Testis (tissue), 3 donors: ENCODE results near the gene PHF10. TPM values are rescaled to one million over a fixed set of nuclear protein-coding genes. Genes with fewer than 3 reads are reported as not detected.

Experiments
- DNase-seq: peaks from one replicate; pipeline ENCODE4 v3.0.0-alpha.2; 2019
- H3K27ac ChIP-seq, 2 donors: fragments of 200-600 bp; sonication (generic); one replicate each; pipeline ENCODE4 v1.5.1; 2019
- H3K27me3 ChIP-seq: fragments of 200-600 bp; sonication (generic); one replicate; pipeline ENCODE4 v1.5.1; 2019
- H3K36me3 ChIP-seq: fragments of 200-600 bp; sonication (generic); one replicate; pipeline ENCODE4 v1.5.1; 2017; ENCODE audit warnings: low read depth; ENCODE audit errors: missing control alignments
- H3K4me1 ChIP-seq: fragments of 200-600 bp; sonication (generic); one replicate; pipeline ENCODE4 v1.5.1; 2019
- H3K4me3 ChIP-seq, 2 donors: fragments of 200-600 bp; sonication (generic); one replicate each; pipeline ENCODE4 v1.5.1; 2017 to 2019
- H3K9me3 ChIP-seq: fragments of 200-600 bp; sonication (generic); one replicate; pipeline ENCODE4 v1.5.1; 2017
- CTCF ChIP-seq, 3 experiments: fragments of 450-650 bp in 2 of 3; fragments of 200-600 bp in 1 of 3; sonication (generic) in 1 of 3; IDR thresholded peaks; one replicate each; pipeline ENCODE4 v1.5.1; 2016 to 2019; ENCODE audit warnings: antibody characterized with exemption in 3 of 3, mild to moderate bottlenecking in 2 of 3, moderate library complexity in 1 of 3
- POLR2A ChIP-seq: fragments of 450-650 bp; IDR thresholded peaks from one replicate; pipeline ENCODE4 v1.6.1; 2017; ENCODE audit warnings: antibody characterized with exemption, mild to moderate bottlenecking, moderate library complexity
- WGBS, 2 donors: methylation state at CpG; one replicate each; pipeline ENCODE4 v1.1.5; 2018; 5-methylcytosine and 5-hydroxymethylcytosine counted together
- intact Hi-C: fragments of 100-400 bp; cut with DNase I; formaldehyde crosslinking; loops from one replicate; pipeline ENCODE4 v1.15.1; 2023; ENCODE audit warnings: low total_unique reads
- polyA plus RNA-seq: library from polyadenylated mRNA; stranded (reverse); fragments of 350-450 nt; fragmentation: Illumina TruSeq; extraction: RNeasy Lipid Tissue Mini Kit (QIAGEN cat#74804); gene quantifications from one replicate; pipeline ENCODE4 v1.2.3, GENCODE V29; 2014; ENCODE audit warnings: low read depth, low replicate concordance; ENCODE audit not compliant: insufficient read depth
- total RNA-seq, 2 donors: library from RNA; depleted of rRNA; stranded (reverse); fragments of >200 nt; gene quantifications; one replicate each; pipeline ENCODE4 v1.2.3, GENCODE V29; 2016

Gene PHF10
- total and polyA plus RNA-seq, 3 donors from 2014 or later: 46.1 to 69.5 (median 64.0) TPM

GRCh38 chr6:169666441-169666840 is 57.9 kb downstream of the PHF10 start:
- WGBS, 2 donors: 87% methylated on average over 18 of the region's 18 CpGs
- H3K36me3 ChIP-seq: no peaks in the 10 kb centered on the region

GRCh38 chr6:169665289-169665688 is 59.0 kb downstream of the PHF10 start:
- no peaks in the 10 kb centered on the region for H3K4me1 ChIP-seq
- TF ChIP-seq CTCF (IDR thresholded peaks at IDR 0.05): no peak
- no peak for TF ChIP-seq POLR2A
- no peaks in the 10 kb centered on the region for H3K9me3 ChIP-seq
- no peak for DNase-seq
- no peaks in the 10 kb centered on the region for H3K36me3 ChIP-seq
- H3K27ac ChIP-seq: no peak overlapping the region
- H3K4me3 ChIP-seq: no peak overlapping the region
- intact Hi-C loops: no loop called here
- WGBS, 2 donors: 75 to 81% methylated on average over 7 to 9 of the region's 9 CpGs
- no peaks in the 10 kb centered on the region for H3K27me3 ChIP-seq

More at GRCh38 chr6:169666441-169666840, 57.9 kb downstream of the PHF10 start:
- intact Hi-C loops: no loop called here
- no peak for DNase-seq
- H3K4me3 ChIP-seq: no peak overlapping the region
- H3K9me3 ChIP-seq: no peaks in the 10 kb centered on the region
- no peaks in the 10 kb centered on the region for H3K27me3 ChIP-seq
- H3K27ac ChIP-seq: no peak overlapping the region
- TF ChIP-seq POLR2A (no peak), CTCF (IDR thresholded peaks at IDR 0.05) (no peak)
- no peaks in the 10 kb centered on the region for H3K4me1 ChIP-seq

GRCh38 chr6:169664227-169664626 is 60.1 kb downstream of the PHF10 start:
- intact Hi-C loops: no loop called here
- no peak for TF ChIP-seq POLR2A
- no peak for TF ChIP-seq CTCF (IDR thresholded peaks at IDR 0.05)
- Histone ChIP-seq H3K27me3 (no peaks in the 10 kb centered on the region), H3K4me1 (no peaks in the 10 kb centered on the region), H3K9me3 (no peaks in the 10 kb centered on the region), H3K4me3 (no peak overlapping the region), H3K27ac (no peak overlapping the region), H3K36me3 (no peaks in the 10 kb centered on the region)
- WGBS, 2 donors: 94 to 97% methylated on average over 3 to 14 of the region's 14 CpGs
- no peak for DNase-seq

- Histone ChIP-seq H3K9me3 (no peaks in the 10 kb centered on the region), H3K27me3 (no peaks in the 10 kb centered on the region), H3K27ac (no peak overlapping the region), H3K4me1 (no peaks in the 10 kb centered on the region), H3K36me3 (no peaks in the 10 kb centered on the region), H3K4me3 (no peak overlapping the region)
- DNase-seq: no peak
- 95 to 96% methylated on average over 8 of the region's 8 CpGs for WGBS, 2 donors
- intact Hi-C loops: no loop called here
- TF ChIP-seq POLR2A: no peak
- TF ChIP-seq CTCF (IDR thresholded peaks at IDR 0.05): no peak
These were observed 60.8 kb downstream of the PHF10 start for GRCh38 chr6:169663468-169663867.

GRCh38 chr6:169661391-169661756 is 62.9 kb downstream of the PHF10 start:
- 96 to 99% methylated on average over 3 to 7 of the region's 7 CpGs for WGBS, 2 donors
- Histone ChIP-seq H3K4me1 (no peaks in the 10 kb centered on the region), H3K36me3 (no peaks in the 10 kb centered on the region), H3K27me3 (no peaks in the 10 kb centered on the region), H3K4me3 (no peak overlapping the region), H3K27ac (no peak overlapping the region), H3K9me3 (no peaks in the 10 kb centered on the region)
- DNase-seq: no peak
- no peak for TF ChIP-seq POLR2A
- no peak for TF ChIP-seq CTCF (IDR thresholded peaks at IDR 0.05)
- intact Hi-C loops: no loop called here
